H9 (cell line): ENCODE data around the gene MYH9. TPM values are rescaled to one million over a fixed set of nuclear protein-coding genes. Genes with fewer than 3 reads are reported as not detected.

Experiments used
- DNase-seq: peaks from one replicate; pipeline ENCODE4 v3.0.0-alpha.2; 2017
- H2AFZ ChIP-seq: one replicate; pipeline ENCODE4 v1.6.1; 2013; ENCODE audit warnings: mild to moderate bottlenecking, low read length, control low read depth, moderate library complexity
- H2AK5ac ChIP-seq: 2 replicates; pipeline ENCODE4 v1.6.1; 2013; ENCODE audit warnings: low read length, control low read depth, mixed read lengths; ENCODE audit not compliant: insufficient read length
- H2BK120ac ChIP-seq: one replicate; pipeline ENCODE4 v1.6.1; 2013; ENCODE audit warnings: low read depth, mild to moderate bottlenecking, low read length, control low read depth, inconsistent platforms; ENCODE audit not compliant: poor library complexity, severe bottlenecking
- H2BK12ac ChIP-seq: 2 replicates; pipeline ENCODE4 v1.6.1; 2013; ENCODE audit warnings: low read length, control low read depth, mixed read lengths, low read depth; ENCODE audit not compliant: insufficient read length
- H2BK15ac ChIP-seq: 2 replicates; pipeline ENCODE4 v1.6.1; 2013; ENCODE audit warnings: low read depth, low read length, control low read depth
- H2BK20ac ChIP-seq: one replicate; pipeline ENCODE4 v1.6.1; 2013; ENCODE audit warnings: low read depth, mild to moderate bottlenecking, low read length, control low read depth, inconsistent platforms; ENCODE audit not compliant: poor library complexity, severe bottlenecking
- H2BK5ac ChIP-seq: 2 replicates; pipeline ENCODE4 v1.6.1; 2013; ENCODE audit warnings: low read length, control low read depth, mixed read lengths; ENCODE audit not compliant: insufficient read length
- H3K14ac ChIP-seq: 2 replicates; pipeline ENCODE4 v1.6.1; 2013; ENCODE audit warnings: low read length, control low read depth; ENCODE audit not compliant: insufficient read depth
- H3K18ac ChIP-seq: 2 replicates; pipeline ENCODE4 v1.6.1; 2013; ENCODE audit warnings: low read depth, mild to moderate bottlenecking, mixed read lengths, low read length, control low read depth; ENCODE audit not compliant: insufficient read length
- H3K23ac ChIP-seq: 2 replicates; pipeline ENCODE4 v1.6.1; 2013; ENCODE audit warnings: low read length, control low read depth, mixed read lengths, low read depth; ENCODE audit not compliant: insufficient read length
- H3K23me2 ChIP-seq: 2 replicates; pipeline ENCODE4 v1.6.1; 2013; ENCODE audit warnings: low read depth, mild to moderate bottlenecking, mixed read lengths, low read length, control low read depth; ENCODE audit not compliant: insufficient read length, poor library complexity, severe bottlenecking
- H3K27ac ChIP-seq: 2 replicates; pipeline ENCODE4 v1.5.1; 2013; ENCODE audit warnings: low read length, control low read depth, mixed read lengths, low read depth; ENCODE audit not compliant: insufficient read length
- H3K27me3 ChIP-seq: 2 replicates; pipeline ENCODE4 v1.6.1; 2013; ENCODE audit warnings: low read length, control low read depth, inconsistent platforms; ENCODE audit not compliant: insufficient read depth
- H3K4ac ChIP-seq: 2 replicates; pipeline ENCODE4 v1.6.1; 2013; ENCODE audit warnings: low read depth, mild to moderate bottlenecking, control low read depth, inconsistent platforms, low read length, moderate library complexity
- H3K4me1 ChIP-seq: 2 replicates; pipeline ENCODE4 v1.6.1; 2013; ENCODE audit warnings: low read length, control low read depth, inconsistent platforms; ENCODE audit not compliant: insufficient read depth
- H3K4me2 ChIP-seq: 2 replicates; pipeline ENCODE4 v1.6.1; 2013; ENCODE audit warnings: low read length, control low read depth, mixed read lengths; ENCODE audit not compliant: insufficient read length, insufficient read depth
- H3K56ac ChIP-seq: 2 replicates; pipeline ENCODE4 v1.6.1; 2013; ENCODE audit warnings: low read depth, mild to moderate bottlenecking, mixed read lengths, low read length, control low read depth; ENCODE audit not compliant: insufficient read length
- H3K79me1 ChIP-seq: 2 replicates; pipeline ENCODE4 v1.6.1; 2013; ENCODE audit warnings: low read depth, mild to moderate bottlenecking, moderate library complexity, low read length, control low read depth, inconsistent platforms; ENCODE audit not compliant: insufficient read depth, poor library complexity, severe bottlenecking
- H3K79me2 ChIP-seq: 2 replicates; pipeline ENCODE4 v1.6.1; 2013; ENCODE audit warnings: low read length, control low read depth, inconsistent platforms; ENCODE audit not compliant: insufficient read depth
- H3K9ac ChIP-seq: 2 replicates; pipeline ENCODE4 v1.6.1; 2013; ENCODE audit warnings: low read length, control low read depth, mixed read lengths; ENCODE audit not compliant: insufficient read length; ENCODE audit errors: extremely low read depth
- H3K9me3 ChIP-seq: one replicate; pipeline ENCODE4 v1.6.1; 2013; ENCODE audit warnings: low read depth, low read length, inconsistent platforms; ENCODE audit not compliant: control insufficient read depth
- H3T11ph ChIP-seq: one replicate; pipeline ENCODE4 v1.6.1; 2013; ENCODE audit warnings: mild to moderate bottlenecking, low read length, control low read depth, inconsistent platforms
- H4K20me1 ChIP-seq: one replicate; pipeline ENCODE4 v1.6.1; 2013; ENCODE audit not compliant: control insufficient read depth, insufficient read length, insufficient read depth
- H4K5ac ChIP-seq: 2 replicates; pipeline ENCODE4 v1.6.1; 2013; ENCODE audit warnings: low read depth, mild to moderate bottlenecking, mixed read lengths, low read length, control low read depth; ENCODE audit not compliant: insufficient read length
- H4K8ac ChIP-seq: replicated peaks from 2 replicates; pipeline ENCODE4 v1.6.1; 2013; ENCODE audit warnings: low read length, control low read depth, mixed read lengths, low read depth; ENCODE audit not compliant: insufficient read length
- H4K91ac ChIP-seq: 2 replicates; pipeline ENCODE4 v1.6.1; 2013; ENCODE audit warnings: low read depth, mild to moderate bottlenecking, moderate library complexity, mixed read lengths, low read length, control low read depth; ENCODE audit not compliant: insufficient read length
- H3K27ac Mint-ChIP-seq, 3 experiments: 2 replicates in 2 of 3; 3 replicates in 1 of 3; pipeline ENCODE4 v1.8.0; 2020 to 2021; ENCODE audit warnings: mixed read lengths in 3 of 3, mild to moderate bottlenecking in 1 of 3, moderate library complexity in 1 of 3
- H3K27me3 Mint-ChIP-seq: 2 replicates; pipeline ENCODE4 v1.8.0; 2021; ENCODE audit warnings: low read depth, mild to moderate bottlenecking, moderate library complexity, mixed read lengths
- H3K36me3 Mint-ChIP-seq, 3 experiments: 2 replicates in 2 of 3; 3 replicates in 1 of 3; pipeline ENCODE4 v1.8.0; 2020 to 2021; ENCODE audit warnings: low read depth in 3 of 3, mixed read lengths in 3 of 3; ENCODE audit not compliant: insufficient read depth in 1 of 3
- H3K4me1 Mint-ChIP-seq, 2 experiments: 2 replicates each; pipeline ENCODE4 v1.8.0; 2020; ENCODE audit warnings: mixed read lengths in 2 of 2
- H3K4me3 Mint-ChIP-seq, 2 experiments: 2 replicates in 1 of 2; 3 replicates in 1 of 2; pipeline ENCODE4 v1.8.0; 2020 to 2021; ENCODE audit warnings: mild to moderate bottlenecking in 2 of 2, mixed read lengths in 2 of 2, moderate library complexity in 1 of 2
- H3K9me3 Mint-ChIP-seq, 2 experiments: 2 replicates in 1 of 2; 3 replicates in 1 of 2; pipeline ENCODE4 v1.8.0; 2020; ENCODE audit warnings: mild to moderate bottlenecking in 2 of 2, mixed read lengths in 2 of 2, moderate library complexity in 1 of 2
- WGBS: extraction: QIAGEN DNeasy Blood & Tissue Kit; methylation state at CpG from one replicate; pipeline ENCODE4 v1.1.7; 2013; ENCODE audit warnings: missing lambda C conversion rate, low lambda C conversion rate, mixed read lengths; ENCODE audit not compliant: insufficient read length; ENCODE audit errors: extremely low coverage; 5-methylcytosine and 5-hydroxymethylcytosine counted together
- total RNA-seq: library from RNA; stranded (reverse); gene quantifications from 2 replicates; pipeline ENCODE4 v1.2.1, GENCODE V29; 2021
- TF ChIP-seq, protein P1 (sequence below): fragments of 200-600 bp; sonication (generic); conservative IDR thresholded peaks from 3 replicates; pipeline ENCODE4 v1.8.0; 2021; ENCODE audit warnings: antibody characterized with exemption, mild to moderate bottlenecking

Gene MYH9
- total RNA-seq, 1 experiment from 2014 or later, result 266 TPM

- H3K27ac Mint-ChIP-seq, result no peak overlapping the region
These were observed 102.8 kb downstream of the MYH9 start for GRCh38 chr22:36285017-36285416.

More at GRCh38 chr22:36285017-36285416, 102.8 kb downstream of the MYH9 start:
- Histone ChIP-seq H3K23me2 (no peaks in the 10 kb centered on the region), H3K79me1 (no peaks in the 10 kb centered on the region), H3K4ac (no peak overlapping the region), H3K79me2 (no peaks in the 10 kb centered on the region), H4K5ac (no peak overlapping the region), H2BK20ac (no peak overlapping the region), H3T11ph (no peak overlapping the region), H3K4me1 (no peaks in the 10 kb centered on the region), H2BK12ac (no peak overlapping the region), H2AFZ (no peak overlapping the region), H3K9me3 (no peaks in the 10 kb centered on the region), H3K14ac (no peak overlapping the region), H3K23ac (no peak overlapping the region), H2BK5ac (no peak overlapping the region), H3K27me3 (no peaks in the 10 kb centered on the region), H4K20me1 (no peaks in the 10 kb centered on the region), H3K18ac (no peak overlapping the region), H2BK15ac (no peak overlapping the region), H2BK120ac (no peak overlapping the region), H2AK5ac (no peak overlapping the region), H3K9ac (no peak overlapping the region), H3K4me2 (no peak overlapping the region), H3K56ac (no peak overlapping the region), H3K27ac (no peak overlapping the region), H4K8ac (no peak overlapping the region), H4K91ac (no peak overlapping the region)
- TF ChIP-seq, protein P1, sequence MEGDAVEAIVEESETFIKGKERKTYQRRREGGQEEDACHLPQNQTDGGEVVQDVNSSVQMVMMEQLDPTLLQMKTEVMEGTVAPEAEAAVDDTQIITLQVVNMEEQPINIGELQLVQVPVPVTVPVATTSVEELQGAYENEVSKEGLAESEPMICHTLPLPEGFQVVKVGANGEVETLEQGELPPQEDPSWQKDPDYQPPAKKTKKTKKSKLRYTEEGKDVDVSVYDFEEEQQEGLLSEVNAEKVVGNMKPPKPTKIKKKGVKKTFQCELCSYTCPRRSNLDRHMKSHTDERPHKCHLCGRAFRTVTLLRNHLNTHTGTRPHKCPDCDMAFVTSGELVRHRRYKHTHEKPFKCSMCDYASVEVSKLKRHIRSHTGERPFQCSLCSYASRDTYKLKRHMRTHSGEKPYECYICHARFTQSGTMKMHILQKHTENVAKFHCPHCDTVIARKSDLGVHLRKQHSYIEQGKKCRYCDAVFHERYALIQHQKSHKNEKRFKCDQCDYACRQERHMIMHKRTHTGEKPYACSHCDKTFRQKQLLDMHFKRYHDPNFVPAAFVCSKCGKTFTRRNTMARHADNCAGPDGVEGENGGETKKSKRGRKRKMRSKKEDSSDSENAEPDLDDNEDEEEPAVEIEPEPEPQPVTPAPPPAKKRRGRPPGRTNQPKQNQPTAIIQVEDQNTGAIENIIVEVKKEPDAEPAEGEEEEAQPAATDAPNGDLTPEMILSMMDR, result no peak
- H3K27me3 Mint-ChIP-seq, result no peaks in the 10 kb centered on the region
- no peak overlapping the region for H3K4me3 Mint-ChIP-seq
- peaks cover 54 to 90% (median 90%) of the 10 kb centered on the region in 3 experiments for H3K36me3 Mint-ChIP-seq
- WGBS, result no CpG with 5 or more reads among the region's 12 CpGs
- H3K4me1 Mint-ChIP-seq, result peaks cover 2 to 9% of the 10 kb centered on the region in 2 experiments; a peak in 3 of 4 replicates
- no peak for DNase-seq
- H3K9me3 Mint-ChIP-seq, result no peaks in the 10 kb centered on the region; a peak in 1 of 5 replicates
